ENCODE results near the gene ESCO1. TPM values are rescaled to one million over a fixed set of nuclear protein-coding genes. Genes with fewer than 3 reads are reported as not detected.

The ESCO1 gene
- total and polyA plus RNA-seq, 2 of the 13 experiments (the other 11 are each of a cell fraction or from before 2014, with no cell fraction given), result 6.3 to 19.4 TPM

- TF ChIP-seq KIAA2018 (CRISPR knock-in tag; IDR thresholded peaks at IDR 0.05; ENCODE audit: borderline replicate concordance), result no peak
- no peak for TF ChIP-seq TRIM22 (IDR thresholded peaks at IDR 0.05)
- TF ChIP-seq CHD4 (IDR thresholded peaks at IDR 0.05; ENCODE audit: borderline replicate concordance, low read length), result no peak
- no peak for TF ChIP-seq RFX1 (IDR thresholded peaks at IDR 0.05)
- peak; percentile 99 for TF ChIP-seq ZGPAT (CRISPR knock-in tag; IDR thresholded peaks at IDR 0.05)
- peak; percentile 60; the same call in 1 of the 2 replicates for TF ChIP-seq HCFC1 (IDR thresholded peaks at IDR 0.05; ENCODE audit: low read depth, low read length)
- TF ChIP-seq ZNF781 (CRISPR knock-in tag; IDR thresholded peaks at IDR 0.05; ENCODE audit: borderline replicate concordance, not compliant biosample characterization), result peak; percentile 95
- no peak; the same call in 1 of the 2 replicates for TF ChIP-seq GLMP (CRISPR knock-in tag; IDR thresholded peaks at IDR 0.05; ENCODE audit: borderline replicate concordance)
- TF ChIP-seq ZNF567 (CRISPR knock-in tag; IDR thresholded peaks at IDR 0.05; ENCODE audit: borderline replicate concordance), result peak; percentile 94
- TF ChIP-seq BRCA1 (CRISPR knock-in tag; IDR thresholded peaks at IDR 0.05), result peak; percentile 98
- TF ChIP-seq TAF1 (CRISPR knock-in tag; IDR thresholded peaks at IDR 0.05), result peak; percentile 97
- peak; percentile 71; the same call in 1 of the 2 replicates for TF ChIP-seq CREM (IDR thresholded peaks at IDR 0.05)
- no peak; the same call in 1 of the 2 replicates for TF ChIP-seq CREM (CRISPR knock-in tag; IDR thresholded peaks at IDR 0.05)
- TF ChIP-seq ATF5 (CRISPR knock-in tag; IDR thresholded peaks at IDR 0.05; ENCODE audit: low read depth), result no peak
Observed at GRCh38 chr18:21612125-21613039, 11.9 kb upstream of the ESCO1 start, which contains the start of gene SNRPD1 (continued).
